ENCODE results near the gene KAT5.
"Not testable (repeated sequence)": the region's sequence is repeated elsewhere in the genome, so short reads cannot be mapped to it uniquely, and the experiment has no call there.

The KAT5 gene

DNA sequence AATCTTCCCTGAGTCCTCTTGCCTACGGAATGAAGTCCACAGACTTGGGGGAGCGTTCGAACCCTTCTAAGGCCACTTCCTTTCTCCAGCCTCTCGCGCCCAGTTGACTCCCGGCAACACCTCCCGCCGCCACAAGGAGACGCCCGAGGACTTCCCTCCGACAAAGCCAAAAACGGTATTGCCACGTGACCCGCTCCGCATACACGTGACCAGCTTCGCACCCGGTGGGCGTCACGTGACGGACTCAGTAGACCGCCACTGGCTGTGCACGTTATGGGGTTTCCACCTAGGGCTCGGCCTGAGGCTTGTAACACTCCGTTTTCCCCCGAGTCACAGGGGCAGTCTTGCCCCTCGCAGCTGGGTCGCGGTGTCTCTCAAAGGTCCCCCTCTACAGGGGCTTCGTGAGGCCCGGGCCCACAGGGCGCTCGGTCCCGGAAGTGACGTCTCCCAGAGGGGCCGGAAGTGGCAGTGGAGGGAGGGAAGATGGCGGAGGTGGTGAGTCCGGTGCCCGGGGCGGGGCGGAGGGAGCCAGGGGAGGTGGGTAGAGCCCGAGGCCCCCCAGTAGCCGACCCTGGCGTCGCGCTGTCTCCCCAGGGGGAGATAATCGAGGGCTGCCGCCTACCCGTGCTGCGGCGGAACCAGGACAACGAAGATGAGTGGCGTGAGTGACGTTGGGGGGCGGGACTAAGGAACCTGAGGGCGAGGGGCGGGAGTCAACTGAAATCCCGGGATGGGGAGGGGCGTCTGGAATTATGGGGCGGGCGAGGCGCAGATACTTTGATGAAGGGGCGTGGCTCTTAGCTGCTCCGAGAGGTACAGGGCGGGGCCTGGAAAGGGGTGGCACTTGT, at the start of gene KAT5:
TSS of gene KAT5 (plus strand) at position 468 of the 848 bp plus-strand sequence. CDS start at position 484, 16 bp downstream.
- in situ Hi-C loops (cut with HindIII; ENCODE audit: low sequenced_read_pairs): no loop called here

DNA sequence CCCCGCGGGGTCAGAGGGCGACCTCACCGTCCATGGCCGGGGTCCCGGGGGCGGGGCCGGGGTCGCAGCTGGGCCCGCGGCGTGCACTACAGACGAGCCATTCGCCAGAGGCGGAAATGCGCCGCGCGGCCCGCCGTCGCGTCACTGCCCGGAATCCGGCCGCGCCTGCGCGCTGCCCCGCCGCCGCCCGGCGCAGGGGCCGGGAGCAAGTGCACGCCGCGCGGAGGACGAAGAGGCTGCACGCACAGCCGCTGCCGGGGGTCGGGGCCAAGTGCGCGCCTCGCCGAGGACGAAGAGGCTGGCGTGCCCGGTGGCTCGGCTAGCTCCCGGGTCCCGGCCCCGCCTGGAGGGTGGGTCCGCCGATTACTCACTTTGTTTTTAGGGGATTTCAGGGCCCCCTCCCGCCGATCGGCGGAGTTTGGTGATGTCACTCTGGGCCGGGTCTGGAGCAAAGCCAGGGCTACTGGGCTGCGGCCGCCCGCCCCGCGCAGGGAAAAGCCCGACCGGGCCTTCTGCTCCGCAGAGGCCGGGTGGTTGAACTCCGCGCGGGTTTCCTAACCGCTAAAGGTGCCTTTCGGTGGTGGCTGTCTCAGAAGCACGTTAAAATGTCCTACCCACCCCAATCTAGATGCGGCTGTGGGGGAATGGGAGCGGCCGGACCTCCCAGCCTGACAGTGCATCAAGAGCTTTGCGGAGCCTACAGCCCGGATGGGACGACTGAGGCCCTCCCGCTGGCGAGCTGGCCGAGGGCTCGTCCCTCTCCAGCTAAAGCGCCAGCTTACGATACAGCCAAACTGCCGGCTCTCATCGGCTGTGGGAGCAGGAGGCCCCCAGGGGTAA, 49.0 kb upstream of the KAT5 start, which contains the start of gene RELA:
TSS of gene RELA (minus strand) at position 118 of the 840 bp plus-strand sequence. CDS start at position 34, 84 bp downstream.
- in situ Hi-C loops (cut with HindIII; ENCODE audit: low sequenced_read_pairs): no loop called here

DNA sequence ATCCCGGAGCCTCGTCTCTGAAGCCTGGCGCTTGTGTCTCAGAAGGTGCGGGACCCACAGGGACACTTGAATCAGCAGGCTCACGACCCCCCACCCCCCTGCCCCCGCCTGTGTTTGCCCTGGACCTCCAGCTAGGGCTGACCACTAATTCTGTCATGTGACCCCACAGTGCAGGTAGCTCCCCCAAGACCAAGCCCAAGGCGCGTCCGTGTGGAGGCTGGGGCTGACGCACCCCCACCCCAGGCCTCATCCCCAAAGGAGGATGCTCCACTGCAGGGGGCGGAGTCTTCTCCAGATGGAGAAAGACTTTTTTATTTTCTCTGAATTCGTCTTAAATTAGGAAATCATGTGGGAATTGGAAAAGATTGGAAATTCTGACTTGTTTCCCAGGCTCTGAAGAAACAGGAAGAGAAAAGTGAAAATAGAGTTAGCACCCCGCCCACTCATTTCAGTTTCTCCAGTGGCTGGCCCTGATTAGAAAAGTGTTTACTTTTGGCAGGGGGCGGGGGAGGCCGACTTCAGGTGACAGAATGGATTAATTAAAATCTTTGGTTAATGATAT, 48.3 kb upstream of the KAT5 start:
- in situ Hi-C loops (cut with HindIII; ENCODE audit: low sequenced_read_pairs): no loop called here

DNA sequence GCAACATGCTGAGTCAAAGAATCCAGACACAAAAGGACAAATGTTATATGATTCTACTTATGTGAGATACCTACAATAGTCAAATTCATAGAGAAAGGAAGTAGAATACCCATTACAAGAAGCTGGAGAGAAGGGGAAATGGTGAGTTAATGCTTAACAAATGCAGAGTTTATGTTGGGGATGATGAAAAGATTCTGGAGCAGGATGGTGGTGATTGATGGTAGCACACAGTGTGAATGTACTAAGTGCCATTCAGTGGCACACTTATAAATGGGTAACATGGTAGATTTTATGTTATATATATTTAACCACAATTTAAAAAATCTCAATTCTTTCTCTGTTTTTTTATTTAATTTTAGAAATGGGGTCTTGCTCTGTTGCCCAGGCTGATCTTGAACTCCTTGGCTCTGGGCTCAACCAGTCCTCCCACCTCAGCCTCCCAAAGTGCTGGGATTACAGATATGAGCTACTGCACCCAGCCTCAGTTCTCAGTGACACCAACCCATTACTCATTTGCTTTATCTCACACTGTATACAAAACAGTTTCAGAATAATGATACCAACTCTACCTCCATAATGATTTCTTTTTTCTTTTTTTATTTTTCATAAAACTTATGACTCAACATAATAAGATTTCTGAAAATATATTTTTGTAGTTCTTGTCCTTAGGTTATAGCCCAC, 39.7 kb upstream of the KAT5 start:
- in situ Hi-C loops (cut with HindIII; ENCODE audit: low sequenced_read_pairs): no loop called here

DNA sequence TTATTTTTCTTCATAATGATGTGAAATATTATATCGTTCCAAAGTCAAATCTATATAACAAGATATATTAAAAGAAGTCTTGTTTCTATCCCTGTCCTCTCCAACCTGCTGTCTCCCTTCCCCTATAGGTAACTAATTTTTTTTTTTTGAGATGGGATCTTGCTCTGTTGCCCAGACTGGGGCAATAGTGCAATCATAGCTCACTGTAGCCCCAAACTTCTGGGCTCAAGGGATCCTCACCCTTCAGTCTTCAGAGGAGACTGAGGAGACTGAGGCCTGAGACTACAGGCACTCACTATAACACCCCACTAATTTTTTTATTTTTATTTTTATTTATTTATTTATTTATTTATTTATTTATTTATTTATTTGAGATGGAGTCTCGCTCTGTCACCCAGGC, 39.1 kb upstream of the KAT5 start:
- in situ Hi-C loops (cut with HindIII; ENCODE audit: low sequenced_read_pairs): no loop called here

DNA sequence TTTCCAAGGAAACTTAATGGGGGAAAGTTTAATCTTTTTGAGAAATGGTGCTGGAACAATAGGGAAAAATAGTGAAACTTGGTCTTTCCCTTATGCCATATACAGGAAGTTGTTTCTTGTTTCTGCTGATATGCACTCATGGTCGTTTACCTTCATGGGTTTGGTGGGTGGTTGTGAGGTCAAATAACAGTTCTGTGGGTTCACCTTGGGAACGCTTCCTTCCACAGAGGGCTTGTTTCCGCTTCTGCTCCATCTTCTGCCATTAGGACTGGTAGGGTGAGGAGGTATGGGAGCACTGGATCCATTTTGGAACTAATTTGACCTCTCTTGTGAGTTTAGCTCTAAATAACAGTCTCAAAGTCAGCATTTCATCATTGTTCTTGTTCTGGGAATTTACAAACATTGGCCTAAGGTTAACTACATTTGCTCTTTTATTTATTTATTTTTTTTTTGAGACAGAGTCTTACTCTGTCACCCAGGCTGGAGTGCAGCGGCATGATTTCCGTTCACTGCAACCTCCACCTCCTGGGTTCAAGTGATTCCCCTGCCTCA, 31.8 kb upstream of the KAT5 start:
- in situ Hi-C loops (cut with HindIII; ENCODE audit: low sequenced_read_pairs): no loop called here

DNA sequence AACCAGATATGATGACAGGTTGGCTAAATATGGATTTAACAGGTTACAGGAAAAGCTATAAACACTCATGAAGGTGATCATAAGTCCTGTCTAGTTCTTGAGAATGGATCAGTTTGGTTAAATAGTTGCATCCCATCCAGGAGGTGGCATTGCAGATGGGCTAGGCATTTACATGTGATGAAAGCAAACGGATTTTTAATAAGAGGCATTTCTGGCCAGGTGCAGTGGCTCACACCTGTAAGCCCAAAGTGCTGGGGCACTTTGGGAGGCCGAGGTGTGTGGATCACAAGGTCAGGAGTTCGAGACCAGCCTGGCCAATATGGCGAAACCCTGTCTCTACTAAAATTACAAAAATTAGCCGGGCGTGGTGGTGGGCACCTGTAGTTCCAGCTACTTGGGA, 28.6 kb upstream of the KAT5 start:
- in situ Hi-C loops (cut with HindIII; ENCODE audit: low sequenced_read_pairs): not testable (repeated sequence)

DNA sequence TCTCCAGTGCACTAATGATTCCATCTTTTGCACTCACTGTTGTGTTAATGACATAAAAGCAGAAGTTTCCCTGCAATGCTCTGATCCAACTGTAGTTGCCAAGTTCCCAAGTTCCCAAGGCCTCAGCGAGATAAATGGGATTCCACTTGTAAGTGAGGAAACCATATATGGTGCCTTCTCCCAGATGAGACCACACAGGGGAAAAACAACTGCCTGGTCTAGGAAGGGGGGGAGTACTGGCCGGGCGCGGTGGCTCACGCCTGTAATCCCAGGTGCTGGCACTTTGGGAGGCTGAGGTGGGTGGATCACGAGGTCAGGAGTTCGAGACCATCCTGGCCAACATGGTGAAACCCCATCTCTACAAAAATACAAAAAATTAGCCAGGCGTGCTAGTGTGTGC, 26.1 kb upstream of the KAT5 start:
- in situ Hi-C loops (cut with HindIII; ENCODE audit: low sequenced_read_pairs): no loop called here

DNA sequence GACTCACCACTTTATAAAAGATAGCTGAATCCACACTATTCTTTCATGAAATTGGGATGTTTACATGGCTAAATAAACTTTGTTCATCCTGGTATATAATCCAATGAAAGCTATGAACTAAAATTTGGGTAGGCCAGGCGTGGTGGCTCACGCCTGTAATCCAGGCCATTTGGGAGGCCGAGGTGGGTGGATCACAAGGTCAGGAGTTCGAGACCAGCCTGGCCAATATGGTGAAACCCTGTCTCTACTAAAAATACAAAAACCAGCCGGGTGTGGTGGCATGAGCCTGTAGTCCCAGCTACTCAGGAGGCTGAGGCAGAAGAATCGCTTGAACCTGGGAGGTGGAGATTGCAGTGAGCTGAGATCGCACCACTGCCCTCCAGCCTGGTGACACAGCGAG, 20.2 kb upstream of the KAT5 start:
- in situ Hi-C loops (cut with HindIII; ENCODE audit: low sequenced_read_pairs): not testable (repeated sequence)

DNA sequence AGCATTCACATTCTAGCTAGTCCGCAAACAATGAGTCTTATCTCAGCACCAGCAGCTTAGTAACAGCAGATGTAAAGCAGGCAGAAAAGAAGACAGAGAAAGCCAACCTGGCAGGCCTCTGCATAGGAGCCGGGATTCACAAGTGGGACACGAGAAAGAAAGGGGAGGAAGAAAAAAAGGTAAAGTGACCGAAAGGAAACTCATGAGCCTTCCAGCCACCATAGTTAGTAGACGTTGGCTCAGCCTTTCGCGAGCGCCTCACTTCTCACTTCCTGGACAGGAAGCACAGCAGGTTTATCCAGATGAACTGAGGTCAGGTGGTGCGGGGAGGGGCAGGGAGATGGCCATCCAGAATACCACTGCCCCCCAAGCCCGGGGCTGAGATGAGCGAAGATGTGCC, 19.7 kb upstream of the KAT5 start:
- in situ Hi-C loops (cut with HindIII; ENCODE audit: low sequenced_read_pairs): no loop called here

DNA sequence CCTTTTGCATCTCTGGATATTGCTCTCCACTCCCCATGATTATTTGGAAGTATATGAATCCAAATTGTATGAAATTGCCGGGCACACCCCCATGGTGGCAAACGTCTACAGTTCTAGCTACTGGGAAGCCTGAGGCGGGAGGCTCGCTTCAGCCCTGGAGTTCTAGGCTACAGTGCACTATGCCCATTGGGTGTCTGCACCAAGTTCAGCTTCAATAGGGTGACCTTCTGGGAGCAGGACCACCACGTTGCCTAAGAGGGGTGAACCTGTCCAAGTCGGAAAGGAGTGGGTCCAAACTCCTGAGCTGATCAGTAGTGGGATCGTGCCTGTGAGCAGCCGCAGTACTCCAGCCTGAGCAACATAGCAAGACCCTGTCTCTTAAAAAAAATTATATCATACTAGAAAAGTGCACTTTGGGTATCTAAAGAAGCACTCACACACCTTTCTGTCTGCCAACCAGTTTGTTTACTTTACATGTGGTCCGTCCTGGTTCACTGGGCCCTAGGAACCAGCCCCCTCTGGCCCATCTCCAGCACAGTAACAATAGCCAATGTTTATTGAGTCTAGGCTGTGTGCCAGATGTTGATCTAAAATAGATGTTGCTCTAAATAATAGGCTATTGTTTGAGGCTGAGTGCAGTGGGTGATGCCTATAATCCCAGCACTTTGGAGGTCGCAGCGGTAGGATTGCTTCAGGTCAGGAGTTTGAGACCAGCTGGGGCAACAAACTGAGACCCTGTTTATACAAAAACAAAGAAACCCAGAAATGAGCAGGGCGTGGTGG, 16.4 kb upstream of the KAT5 start:
- in situ Hi-C loops (cut with HindIII; ENCODE audit: low sequenced_read_pairs): no loop called here

DNA sequence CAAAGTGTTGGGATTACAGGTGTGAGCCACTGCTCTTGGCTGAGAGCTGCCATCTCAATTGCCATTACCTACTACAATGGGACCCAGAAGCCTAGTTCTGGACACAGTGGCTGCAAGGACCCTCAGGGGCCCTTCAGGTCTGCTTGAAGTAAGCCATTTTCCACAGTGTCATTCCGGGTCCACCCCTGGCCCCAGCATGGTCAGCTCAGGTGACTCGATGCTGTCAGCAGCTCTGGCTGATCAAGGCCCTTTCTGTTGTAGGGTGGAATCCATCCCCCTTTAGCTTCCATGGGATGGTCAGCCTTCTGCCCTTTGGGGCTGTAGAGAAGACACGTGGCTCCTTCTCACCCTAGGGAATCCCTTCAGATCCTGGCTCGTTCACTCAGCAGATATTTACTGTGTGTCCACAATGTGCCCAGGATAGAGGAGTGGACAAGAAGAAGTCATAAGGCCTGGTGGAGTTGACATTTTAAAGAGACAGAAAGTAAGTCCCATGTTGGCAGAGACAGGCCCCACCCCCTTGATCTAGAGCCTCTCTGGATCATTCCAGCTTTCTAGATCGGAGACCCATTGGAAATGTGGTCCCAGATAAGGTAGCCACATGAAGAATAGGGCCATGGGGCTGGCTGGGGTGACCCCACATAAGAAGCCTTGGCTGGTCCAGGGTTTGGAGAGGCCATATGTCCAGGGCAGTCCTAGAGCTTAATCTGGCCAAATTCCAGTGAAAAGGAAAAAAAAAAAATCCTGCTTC, 15.1 kb upstream of the KAT5 start:
- in situ Hi-C loops (cut with HindIII; ENCODE audit: low sequenced_read_pairs): no loop called here

DNA sequence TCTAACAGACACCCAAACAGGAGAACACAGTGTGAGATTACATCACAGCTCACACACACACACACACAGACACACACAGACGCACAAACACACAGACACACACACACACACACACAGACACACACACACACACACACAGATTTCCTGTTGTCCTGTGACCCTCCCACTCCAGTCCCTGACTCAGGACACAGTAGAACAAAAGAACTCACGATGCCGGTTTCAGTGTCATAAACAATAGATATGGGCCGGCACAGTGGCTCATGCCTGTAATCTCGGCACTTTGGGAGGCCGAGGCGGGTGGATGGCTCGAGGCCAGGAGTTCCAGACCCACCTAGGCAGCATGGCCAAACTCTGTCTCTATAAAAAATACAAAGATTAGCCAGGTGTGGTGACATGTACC, 13.8 kb upstream of the KAT5 start:
- in situ Hi-C loops (cut with HindIII; ENCODE audit: low sequenced_read_pairs): no loop called here

DNA sequence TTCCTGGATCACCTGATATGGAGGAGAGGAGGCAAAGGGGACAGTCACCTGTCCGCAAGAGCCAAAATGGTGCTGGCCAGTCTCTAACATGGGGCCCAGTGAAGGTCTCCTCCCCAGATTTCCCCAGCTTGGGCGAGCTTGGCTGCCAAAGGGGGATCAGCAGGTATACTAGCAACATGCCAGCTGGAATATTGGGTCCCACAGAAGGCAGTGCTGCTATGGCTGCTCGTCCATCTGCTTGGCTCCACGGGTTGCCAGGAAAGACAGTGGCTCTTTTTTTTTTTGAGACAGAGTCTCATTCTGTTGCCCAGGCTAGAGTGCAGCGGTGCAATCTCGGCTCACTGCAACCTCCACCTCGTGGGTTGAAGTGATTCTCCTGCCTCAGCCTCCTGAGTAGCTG, 12.7 kb upstream of the KAT5 start:
- in situ Hi-C loops (cut with HindIII; ENCODE audit: low sequenced_read_pairs): no loop called here

DNA sequence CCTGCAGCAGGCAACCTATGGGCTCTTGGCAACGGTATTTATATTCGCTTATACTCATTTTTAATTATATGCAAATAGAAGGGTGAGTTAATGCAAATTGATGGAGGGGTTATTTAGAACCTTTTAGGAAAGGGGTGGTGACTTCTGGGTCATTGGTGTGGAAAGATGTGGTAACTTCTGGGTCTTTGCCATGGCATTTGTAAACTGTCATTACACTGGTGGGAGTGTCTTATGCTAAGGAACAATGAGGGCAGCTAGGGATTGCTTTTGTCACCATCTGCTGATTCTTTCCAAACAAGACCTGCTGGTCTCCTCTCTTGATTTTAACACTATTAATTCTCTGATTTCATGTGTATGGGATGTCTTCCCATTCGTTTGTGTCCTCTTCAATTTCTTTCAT, 11.7 kb upstream of the KAT5 start:
- in situ Hi-C loops (cut with HindIII; ENCODE audit: low sequenced_read_pairs): no loop called here

DNA sequence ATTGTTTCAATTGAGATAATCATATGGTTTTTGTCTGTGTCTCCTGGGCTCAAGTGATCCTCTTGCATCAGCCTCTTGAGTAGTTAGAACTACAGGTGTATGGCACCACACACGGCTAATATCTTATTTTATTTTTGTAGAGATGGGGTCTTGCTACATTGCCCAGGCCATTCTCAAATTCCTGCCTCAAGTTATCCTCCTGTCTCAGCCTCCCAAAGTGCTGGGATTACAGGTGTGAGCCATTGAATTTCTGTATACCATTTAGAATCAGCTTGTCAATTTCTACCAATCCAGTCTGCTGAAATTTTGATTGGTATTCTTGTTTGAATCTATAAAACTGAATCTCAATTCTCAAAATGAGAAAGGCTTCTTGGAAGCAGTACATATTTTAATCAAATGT, 10.4 kb upstream of the KAT5 start:
- in situ Hi-C loops (cut with HindIII; ENCODE audit: low sequenced_read_pairs): no loop called here

DNA sequence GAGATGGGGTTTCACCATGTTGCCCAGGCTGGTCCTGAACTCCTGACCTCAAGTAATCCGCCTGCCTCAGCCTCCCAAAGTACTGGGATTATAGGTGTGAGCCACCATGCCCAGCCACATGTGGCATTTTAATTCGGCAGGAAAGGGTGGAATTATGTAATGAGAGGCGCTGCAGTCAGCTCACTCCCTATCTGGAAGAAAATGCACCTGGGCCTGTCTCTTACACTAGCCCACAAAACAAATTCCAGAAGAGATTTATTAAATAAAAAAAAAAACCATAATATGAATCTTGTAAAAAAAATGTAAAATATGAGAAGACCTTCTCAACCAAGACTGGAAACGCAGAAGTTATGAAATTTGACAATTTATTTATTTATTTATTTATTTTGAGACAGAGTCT, 8.2 kb upstream of the KAT5 start:
- in situ Hi-C loops (cut with HindIII; ENCODE audit: low sequenced_read_pairs): no loop called here

DNA sequence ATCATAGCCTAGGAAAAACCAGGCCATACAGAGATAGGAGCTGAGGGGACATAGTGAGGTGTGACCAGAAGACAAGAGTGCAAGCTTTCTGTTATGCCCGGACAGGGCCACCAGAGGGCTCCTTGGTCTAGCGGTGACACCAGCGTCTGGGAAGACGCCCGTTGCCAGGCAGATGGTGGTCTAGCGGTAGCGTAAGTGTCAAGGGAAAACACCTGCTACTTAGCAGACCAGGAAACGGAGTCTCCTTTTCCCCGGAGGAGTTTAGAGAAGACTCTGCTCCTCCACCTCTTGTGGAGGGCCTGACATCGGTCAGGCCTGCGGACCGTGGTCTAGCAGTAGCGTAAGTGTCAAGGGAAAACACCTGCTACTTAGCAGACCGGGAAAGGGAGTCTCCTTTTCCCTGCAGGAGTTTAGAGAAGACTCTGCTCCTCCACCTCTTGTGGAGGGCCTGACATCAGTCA, 5.7 kb upstream of the KAT5 start:
- in situ Hi-C loops (cut with HindIII; ENCODE audit: low sequenced_read_pairs): not testable (repeated sequence)

DNA sequence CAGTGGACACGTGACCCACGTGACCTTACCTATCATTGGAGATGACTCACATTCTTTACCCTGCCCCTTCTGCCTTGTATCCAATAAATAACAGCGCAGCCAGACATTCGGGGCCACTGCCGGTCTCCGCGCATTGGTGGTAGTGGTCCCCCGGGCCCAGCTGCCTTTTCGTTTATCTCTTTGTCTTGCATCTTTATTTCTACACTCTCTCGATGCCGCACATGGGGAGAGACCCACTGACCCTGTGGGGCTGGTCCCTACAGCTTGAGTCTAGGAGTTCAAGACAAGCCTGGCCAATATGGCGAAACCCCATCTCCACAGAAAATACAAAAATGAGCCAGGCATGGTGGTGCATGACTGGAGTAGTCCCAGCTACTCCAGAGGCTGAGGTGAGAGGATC, 5.0 kb upstream of the KAT5 start:
- in situ Hi-C loops (cut with HindIII; ENCODE audit: low sequenced_read_pairs): not testable (repeated sequence)

Data from endothelial cell of hepatic sinusoid (primary cell).